HG02938 (cell line): ENCODE data around the gene RNASE9.
"Not testable (repeated sequence)": the region's sequence is repeated elsewhere in the genome, so short reads cannot be mapped to it uniquely, and the experiment has no call there.

Source experiments
- ATAC-seq: cut with Tn5 transposase; IDR thresholded peaks from one replicate; pipeline ENCODE4 v1.9.1; 2021; ENCODE audit warnings: mild to moderate bottlenecking, moderate library complexity; ENCODE audit not compliant: unreplicated experiment

Gene RNASE9

GRCh38 chr14:20560961-20561360 lies at the start of gene RNASE9:
Gene RNASE9, minus strand, starts transcription at chr14:20561047.
- ATAC-seq = no peak

- no peak for ATAC-seq
These were observed 49.3 kb upstream of the RNASE9 start for GRCh38 chr14:20610002-20610765.

- peak; percentile 18 for ATAC-seq
These were observed 48.6 kb upstream of the RNASE9 start for GRCh38 chr14:20609215-20610001.

GRCh38 chr14:20608383-20609110 lies 47.7 kb upstream of the RNASE9 start:
- ATAC-seq = no peak

GRCh38 chr14:20607617-20608016 lies 46.8 kb upstream of the RNASE9 start:
- ATAC-seq = no peak

GRCh38 chr14:20606902-20607242 lies 46.0 kb upstream of the RNASE9 start:
- ATAC-seq = no peak

GRCh38 chr14:20606190-20606901 lies 45.5 kb upstream of the RNASE9 start:
- no peak for ATAC-seq

GRCh38 chr14:20603813-20604690 lies 43.2 kb upstream of the RNASE9 start:
- no peak for ATAC-seq

- ATAC-seq = no peak
These were observed 41.7 kb upstream of the RNASE9 start for GRCh38 chr14:20602583-20602982.

GRCh38 chr14:20601522-20601921 lies 40.7 kb upstream of the RNASE9 start:
- no peak for ATAC-seq

- no peak for ATAC-seq
These were observed 36.3 kb upstream of the RNASE9 start for GRCh38 chr14:20597108-20597507.

GRCh38 chr14:20595726-20596125 lies 34.9 kb upstream of the RNASE9 start:
- ATAC-seq = not testable (repeated sequence)

GRCh38 chr14:20592574-20592973 lies 31.7 kb upstream of the RNASE9 start:
- ATAC-seq = no peak

- ATAC-seq = no peak
These were observed 30.4 kb upstream of the RNASE9 start, which contains the start of gene RNASE12 for GRCh38 chr14:20591235-20591634. Gene RNASE12, minus strand, starts transcription at chr14:20591376. Its CDS starts 653 bp downstream, at chr14:20590723.

GRCh38 chr14:20587489-20588154 lies 26.8 kb upstream of the RNASE9 start, which contains the start of gene RNASE11:
Gene RNASE11, minus strand, starts transcription at chr14:20588001.
- ATAC-seq = no peak

- ATAC-seq = no peak
These were observed 23.1 kb upstream of the RNASE9 start for GRCh38 chr14:20583908-20584307.

- ATAC-seq = no peak
These were observed 22.3 kb upstream of the RNASE9 start for GRCh38 chr14:20583142-20583541.

GRCh38 chr14:20580242-20580641 lies 19.4 kb upstream of the RNASE9 start:
- no peak for ATAC-seq

- no peak for ATAC-seq
These were observed 18.1 kb upstream of the RNASE9 start for GRCh38 chr14:20578784-20579502.
